Lower lobe of right lung (tissue), 2 donors: ENCODE data around the gene PYGM. TPM values are rescaled to one million over a fixed set of nuclear protein-coding genes. Genes with fewer than 3 reads are reported as not detected.

Experiments used
- ATAC-seq, 2 donors: fragments of 200-7000 bp; cut with Tn5 transposase; one replicate each; pipeline ENCODE4 v1.9.1; 2020 to 2022; ENCODE audit warnings: mild to moderate bottlenecking in 2 of 2, moderate library complexity in 2 of 2
- DNase-seq: peaks from one replicate; pipeline ENCODE4 v3.0.0-alpha.2; 2020
- H3K27ac ChIP-seq: fragments of 200-600 bp; one replicate; pipeline ENCODE4 v1.8.0; 2022
- H3K27me3 ChIP-seq: fragments of 200-600 bp; one replicate; pipeline ENCODE4 v1.8.0; 2022; ENCODE audit warnings: low read depth
- H3K36me3 ChIP-seq: fragments of 200-600 bp; one replicate; pipeline ENCODE4 v1.8.0; 2022; ENCODE audit warnings: mild to moderate bottlenecking
- H3K4me1 ChIP-seq: fragments of 200-600 bp; one replicate; pipeline ENCODE4 v1.8.0; 2022
- H3K4me3 ChIP-seq: fragments of 200-600 bp; one replicate; pipeline ENCODE4 v1.8.0; 2022; ENCODE audit warnings: mild to moderate bottlenecking
- H3K9me3 ChIP-seq: fragments of 200-600 bp; one replicate; pipeline ENCODE4 v1.8.0; 2022
- CTCF ChIP-seq: fragments of 200-600 bp; IDR thresholded peaks from one replicate; pipeline ENCODE4 v1.8.0; 2022; ENCODE audit warnings: antibody characterized with exemption, mild to moderate bottlenecking
- intact Hi-C: fragments of 100-400 bp; cut with DNase I; formaldehyde crosslinking; loops from one replicate; pipeline ENCODE4 v1.11.0; 2022
- long read RNA-seq: library from polyadenylated mRNA; unstranded; transcript quantifications from one replicate; pipeline ENCODE4 v2.0.0, GENCODE V29; 2021
- total RNA-seq: library from RNA; stranded (reverse); fragmentation: NEBNext Ultra II Directional; extraction: Animal tissue kit (Norgen Biotek cat#: 25700); gene quantifications from one replicate; pipeline ENCODE4 v1.2.1, GENCODE V29; 2021
- donor health status: DM: no; HTN: yes; CAD: no; lungs with severe emphysema.

PYGM gene
- total RNA-seq = 2.6 TPM
- long read RNA-seq, partial matches to known transcripts = 2 of 3 reads
- long read RNA-seq, other reads (novel, unspliced or antisense) = 0 of 3 reads

- H3K36me3 ChIP-seq = peaks cover 32% of the 10 kb centered on the region
- no peak for DNase-seq
These were observed at the start of gene PYGM for GRCh38 chr11:64759722-64760719. TSS of gene PYGM (minus strand) at chr11:64759974. CDS start at chr11:64759898, 76 bp downstream.

GRCh38 chr11:64805481-64805880 is 45.7 kb upstream of the PYGM start:
- Histone ChIP-seq H3K4me1 (peaks cover 47% of the 10 kb centered on the region), H3K9me3 (no peaks in the 10 kb centered on the region), H3K4me3 (no peak overlapping the region), H3K36me3 (peaks cover 26% of the 10 kb centered on the region), H3K27ac (no peak overlapping the region), H3K27me3 (no peaks in the 10 kb centered on the region)
- intact Hi-C loops = no loop called here
- no peak for TF ChIP-seq CTCF
- no peak for ATAC-seq
- no peak for DNase-seq

More at GRCh38 chr11:64759722-64760719, at the start of gene PYGM:
- TF ChIP-seq CTCF = no peak
- peak; percentile 52 to 59 for ATAC-seq
- Histone ChIP-seq H3K9me3 (no peaks in the 10 kb centered on the region), H3K4me3 (peak within 1 kb of the TSS; percentile 21), H3K27me3 (no peaks in the 10 kb centered on the region), H3K27ac (peak within 1 kb of the TSS; percentile 53), H3K4me1 (peaks cover 38% of the 10 kb centered on the region)
- intact Hi-C loops = no loop called here

GRCh38 chr11:64804346-64805210 is 44.8 kb upstream of the PYGM start:
- H3K9me3 ChIP-seq = no peaks in the 10 kb centered on the region
- DNase-seq (no peak), ATAC-seq (no peak)
- H3K27me3 ChIP-seq = no peaks in the 10 kb centered on the region
- H3K4me1 ChIP-seq = peaks cover 44% of the 10 kb centered on the region
- no peak for TF ChIP-seq CTCF
- intact Hi-C loops = no loop called here
- H3K4me3 ChIP-seq = peak overlapping the region; percentile 78
- peaks cover 26% of the 10 kb centered on the region for H3K36me3 ChIP-seq
- H3K27ac ChIP-seq = peak overlapping the region; percentile 85

DNA sequence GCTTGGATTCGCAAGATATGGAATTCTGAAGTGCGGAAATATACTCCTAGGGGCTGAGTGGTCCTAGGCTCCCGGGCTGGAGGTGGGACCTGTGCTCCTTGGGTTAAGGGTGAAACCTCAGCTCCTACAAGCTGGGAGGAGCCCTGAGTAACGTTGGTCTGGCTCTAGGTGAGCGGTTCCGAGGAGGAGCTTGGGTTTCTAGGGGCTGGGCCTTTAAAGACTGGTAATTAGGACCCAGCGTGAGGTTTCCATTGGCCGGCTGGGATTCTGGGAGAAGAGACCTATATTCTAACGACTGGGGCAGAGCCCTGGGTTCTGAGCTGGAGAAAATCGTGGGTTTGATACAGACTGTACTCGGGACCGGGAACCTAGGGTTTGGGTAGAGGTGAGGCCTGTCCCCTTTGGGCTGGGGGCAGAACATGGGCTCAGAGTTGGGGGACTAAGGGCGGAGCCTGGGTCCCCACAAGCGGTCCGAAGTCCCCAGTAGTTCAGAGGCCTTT is 44.1 kb upstream of the PYGM start:
- no peak for TF ChIP-seq CTCF
- peak overlapping the region; percentile 85 for H3K27ac ChIP-seq
- peak overlapping the region; percentile 78 for H3K4me3 ChIP-seq
- H3K9me3 ChIP-seq = no peaks in the 10 kb centered on the region
- peaks cover 37% of the 10 kb centered on the region for H3K4me1 ChIP-seq
- peaks cover 26% of the 10 kb centered on the region for H3K36me3 ChIP-seq
- ATAC-seq (peak; percentile 7 to 26), DNase-seq (no peak)
- H3K27me3 ChIP-seq = no peaks in the 10 kb centered on the region
- intact Hi-C loops = no loop called here
